Activated naive CD4-positive, alpha-beta T cell treated with anti-CD3 and anti-CD28 coated beads, Interleukin-2, amount 50 U/mL, for 24 hours (primary cell): Measurements from ENCODE around the gene ADGRD1.

Experiments
- H3K27ac Mint-ChIP-seq: one replicate; pipeline ENCODE4 v1.8.0; 2021; ENCODE audit warnings: mild to moderate bottlenecking, mixed read lengths
- H3K27me3 Mint-ChIP-seq: one replicate; pipeline ENCODE4 v1.8.0; 2021; ENCODE audit warnings: mixed read lengths
- H3K36me3 Mint-ChIP-seq: one replicate; pipeline ENCODE4 v1.8.0; 2021; ENCODE audit warnings: mixed read lengths
- H3K4me1 Mint-ChIP-seq: one replicate; pipeline ENCODE4 v1.8.0; 2021; ENCODE audit warnings: mixed read lengths
- H3K4me3 Mint-ChIP-seq: one replicate; pipeline ENCODE4 v1.8.0; 2021; ENCODE audit warnings: mild to moderate bottlenecking, mixed read lengths
- H3K9me3 Mint-ChIP-seq: one replicate; pipeline ENCODE4 v1.8.0; 2021; ENCODE audit warnings: mixed read lengths

ADGRD1 gene

DNA sequence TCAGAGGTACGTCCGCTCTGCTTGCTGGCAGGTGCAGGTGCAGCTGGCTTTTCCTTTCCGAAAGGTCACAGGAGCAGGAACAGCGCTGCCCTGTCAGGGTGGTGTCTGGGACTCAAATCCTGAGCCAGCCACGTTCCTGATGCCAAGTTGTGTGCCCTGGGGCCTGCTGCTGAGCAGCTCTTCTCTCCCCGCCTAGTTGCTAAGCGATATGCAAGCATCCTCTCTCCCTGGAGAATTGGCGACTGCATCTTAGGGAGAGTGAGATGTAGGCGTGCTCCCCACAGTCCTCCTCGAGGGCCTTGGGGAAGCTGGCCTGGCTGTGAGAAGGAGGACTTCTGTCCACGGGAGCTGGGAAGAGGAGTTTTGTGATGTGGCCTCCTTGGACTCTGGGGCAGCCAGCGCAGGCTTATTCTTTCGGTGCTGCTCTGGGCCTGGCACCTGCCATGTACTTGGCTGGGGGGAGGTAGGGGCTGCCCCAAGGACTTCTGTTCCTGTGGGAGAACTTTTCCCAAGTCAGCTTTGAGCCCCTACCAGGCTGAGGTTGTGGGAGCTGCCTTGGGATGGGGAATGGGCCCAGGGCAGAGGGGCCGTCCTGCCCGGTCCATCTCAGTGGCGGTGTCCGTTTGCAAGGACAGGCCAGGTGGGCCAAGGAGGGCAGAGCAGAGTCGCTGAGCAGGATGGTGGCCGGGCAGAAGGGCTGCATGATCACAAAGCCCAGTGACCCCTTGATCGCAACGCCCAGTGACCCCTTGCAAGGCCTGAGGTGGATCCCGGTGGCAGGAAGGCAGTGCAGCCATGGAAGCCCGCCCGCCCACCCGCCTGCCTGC, 183.5 kb downstream of the ADGRD1 start:
- no peak overlapping the region for H3K4me3 Mint-ChIP-seq
- no peak overlapping the region for H3K27ac Mint-ChIP-seq
- H3K4me1 Mint-ChIP-seq, result no peaks in the 10 kb centered on the region
- no peaks in the 10 kb centered on the region for H3K36me3 Mint-ChIP-seq
- no peaks in the 10 kb centered on the region for H3K9me3 Mint-ChIP-seq
- H3K27me3 Mint-ChIP-seq, result no peaks in the 10 kb centered on the region

DNA sequence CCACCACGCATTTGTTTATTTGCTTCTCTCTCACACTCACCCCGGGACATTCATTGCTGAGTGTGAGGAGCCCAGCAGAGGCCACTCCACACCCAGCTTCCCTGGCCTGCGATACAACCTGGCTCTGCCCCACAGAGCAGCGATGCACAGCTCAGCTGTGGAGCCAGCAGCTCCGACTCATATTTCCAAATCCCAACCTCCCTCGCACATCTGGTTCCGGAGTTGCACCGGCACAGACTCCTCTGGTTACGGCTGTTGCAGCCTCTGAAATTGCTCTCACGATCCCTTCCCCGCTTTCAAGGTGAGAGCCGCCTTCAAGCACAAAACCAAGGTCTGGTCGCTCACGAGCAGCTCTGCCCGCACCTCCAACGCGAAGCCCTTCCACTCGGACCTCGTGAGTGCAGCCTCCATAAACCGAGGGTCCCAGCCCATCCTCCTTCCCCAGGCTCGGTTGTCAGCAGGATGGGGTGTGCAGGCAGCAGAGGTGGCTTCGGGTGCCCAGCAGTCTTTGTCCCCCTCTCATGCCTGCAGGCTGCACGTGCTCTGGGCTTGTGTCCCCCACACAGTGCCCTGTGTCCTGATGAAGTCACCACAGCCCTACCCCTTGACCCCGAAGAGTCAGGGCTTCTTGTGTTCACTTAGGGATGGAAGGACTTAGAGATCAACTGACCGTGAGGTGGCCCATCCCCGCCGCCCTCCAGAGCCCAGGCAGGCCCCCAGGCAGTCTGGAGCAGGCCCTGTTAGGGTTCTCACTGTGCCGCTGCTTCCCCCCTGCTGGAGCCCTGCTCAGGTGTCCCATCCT, 184.3 kb downstream of the ADGRD1 start:
- Mint-ChIP-seq H3K4me1 (no peaks in the 10 kb centered on the region), H3K36me3 (no peaks in the 10 kb centered on the region), H3K27ac (no peak overlapping the region), H3K4me3 (no peak overlapping the region), H3K9me3 (no peaks in the 10 kb centered on the region), H3K27me3 (no peaks in the 10 kb centered on the region)

DNA sequence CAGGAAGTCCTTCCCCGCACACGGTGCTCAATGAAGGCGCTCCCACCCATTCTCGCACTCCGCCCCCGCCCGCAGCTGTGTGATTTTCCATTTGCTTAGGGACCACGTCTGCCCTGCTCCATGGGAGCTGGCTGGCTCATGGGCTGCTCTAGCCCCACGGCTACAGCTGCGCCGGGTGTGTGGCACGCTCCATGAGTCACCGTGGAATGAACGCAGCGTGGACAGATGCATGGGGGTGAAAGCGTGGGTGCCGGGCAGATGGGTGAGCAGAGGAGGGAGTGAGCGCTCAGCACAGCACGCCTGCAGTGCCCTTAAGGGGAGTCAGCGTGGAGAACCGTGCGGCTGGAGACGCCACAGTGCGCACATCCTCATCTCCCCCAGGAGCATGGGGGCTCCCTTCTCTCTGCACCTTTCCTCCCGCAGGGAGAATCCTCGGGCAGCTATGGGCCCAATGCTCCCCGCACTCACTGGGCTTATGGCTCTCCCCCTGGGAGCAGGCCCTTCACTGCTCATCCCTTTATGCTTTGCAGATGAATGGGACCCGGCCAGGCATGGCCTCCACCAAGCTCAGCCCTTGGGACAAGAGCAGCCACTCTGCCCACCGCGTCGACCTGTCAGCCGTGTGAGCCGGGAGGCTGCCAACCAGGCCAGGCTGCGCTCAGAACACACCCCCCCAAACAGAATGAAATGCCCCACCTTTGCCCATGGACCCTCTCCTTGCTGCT, 185.1 kb downstream of the ADGRD1 start:
- Mint-ChIP-seq H3K4me3 (no peak overlapping the region), H3K27me3 (no peaks in the 10 kb centered on the region), H3K9me3 (no peaks in the 10 kb centered on the region), H3K4me1 (no peaks in the 10 kb centered on the region), H3K27ac (no peak overlapping the region), H3K36me3 (no peaks in the 10 kb centered on the region)

DNA sequence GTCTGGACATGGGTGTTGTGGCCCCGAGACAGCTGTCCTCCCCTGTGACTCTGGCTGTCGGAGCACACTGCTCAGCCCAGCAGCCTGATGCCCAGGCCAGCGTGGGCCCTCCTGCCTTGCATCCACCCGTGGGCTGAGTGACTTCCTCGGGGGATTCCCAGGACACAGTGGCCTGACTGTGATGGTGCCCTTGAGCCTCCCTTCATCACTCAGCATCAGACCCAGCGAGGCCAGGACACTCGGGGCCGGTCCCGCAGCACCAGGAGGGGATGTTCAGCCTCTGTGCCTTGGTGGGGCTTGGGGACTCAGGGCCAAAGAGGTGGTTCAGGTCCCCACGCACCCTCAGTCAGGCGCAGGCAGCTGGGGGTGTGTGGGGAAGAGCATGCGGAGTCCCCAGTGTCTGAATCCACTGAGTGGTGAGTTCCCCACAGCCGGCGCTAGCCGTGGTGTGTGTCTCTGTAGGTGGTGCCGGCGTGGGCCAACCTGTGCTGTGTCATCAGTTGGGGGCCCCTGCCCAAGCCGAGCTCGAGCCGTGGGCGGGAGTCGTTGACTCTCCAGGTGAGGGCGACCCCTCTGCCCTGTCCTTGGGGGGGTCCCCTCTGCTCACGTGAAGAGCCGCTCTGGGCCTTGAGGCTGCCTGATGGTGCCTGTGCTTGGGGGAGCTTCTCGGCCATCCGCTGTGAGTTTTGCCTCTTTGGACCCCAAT, 185.8 kb downstream of the ADGRD1 start:
- H3K36me3 Mint-ChIP-seq, result no peaks in the 10 kb centered on the region
- H3K4me1 Mint-ChIP-seq, result no peaks in the 10 kb centered on the region
- no peaks in the 10 kb centered on the region for H3K9me3 Mint-ChIP-seq
- H3K4me3 Mint-ChIP-seq, result no peak overlapping the region
- H3K27ac Mint-ChIP-seq, result no peak overlapping the region
- no peaks in the 10 kb centered on the region for H3K27me3 Mint-ChIP-seq

DNA sequence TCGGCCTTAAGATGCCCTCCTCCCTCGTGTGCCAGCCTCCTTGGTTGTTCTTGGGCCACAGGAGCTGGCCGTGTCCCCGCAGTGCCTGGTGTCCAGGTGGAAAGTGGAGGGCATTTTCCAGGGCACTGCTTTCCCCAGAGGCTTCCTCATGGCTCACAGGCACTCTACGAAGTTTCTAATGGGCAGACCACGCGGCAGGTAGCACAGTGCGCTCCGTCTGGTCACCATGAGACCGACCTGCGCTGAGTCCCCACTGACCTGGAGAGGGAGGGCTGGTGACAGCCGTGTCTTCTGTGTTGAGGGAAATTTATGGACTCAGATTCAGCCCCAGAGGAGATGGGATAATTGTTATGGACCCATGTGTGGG, 186.3 kb downstream of the ADGRD1 start:
- Mint-ChIP-seq H3K27ac (no peak overlapping the region), H3K9me3 (no peaks in the 10 kb centered on the region)

DNA sequence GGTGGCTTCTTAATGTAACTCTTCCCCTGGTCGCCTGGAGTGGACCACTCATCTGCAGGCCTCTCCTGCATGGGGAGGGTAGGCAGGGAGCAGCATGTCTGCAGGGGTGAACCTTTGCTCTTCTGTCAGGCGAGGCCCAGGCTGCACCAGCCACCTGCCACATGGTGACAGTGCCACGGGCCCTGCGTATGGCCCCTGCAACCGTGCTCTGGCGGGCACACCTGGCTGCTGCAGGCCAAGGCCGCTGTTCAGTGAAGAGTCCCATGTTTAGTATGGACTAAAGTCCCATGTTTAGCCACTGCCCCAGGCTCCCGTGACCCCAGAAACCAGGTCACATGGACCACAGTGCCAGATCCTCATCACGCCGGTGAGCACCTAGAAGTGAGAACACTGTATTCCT, 187.0 kb downstream of the ADGRD1 start:
- H3K9me3 Mint-ChIP-seq, result no peaks in the 10 kb centered on the region
- H3K36me3 Mint-ChIP-seq, result no peaks in the 10 kb centered on the region
- H3K27ac Mint-ChIP-seq, result no peak overlapping the region
- no peaks in the 10 kb centered on the region for H3K4me1 Mint-ChIP-seq
- H3K27me3 Mint-ChIP-seq, result no peaks in the 10 kb centered on the region
- no peak overlapping the region for H3K4me3 Mint-ChIP-seq

More for the DNA sequence above, 186.3 kb downstream of the ADGRD1 start:
- Mint-ChIP-seq H3K27me3 (no peaks in the 10 kb centered on the region), H3K4me3 (no peak overlapping the region), H3K36me3 (no peaks in the 10 kb centered on the region), H3K4me1 (no peaks in the 10 kb centered on the region)

DNA sequence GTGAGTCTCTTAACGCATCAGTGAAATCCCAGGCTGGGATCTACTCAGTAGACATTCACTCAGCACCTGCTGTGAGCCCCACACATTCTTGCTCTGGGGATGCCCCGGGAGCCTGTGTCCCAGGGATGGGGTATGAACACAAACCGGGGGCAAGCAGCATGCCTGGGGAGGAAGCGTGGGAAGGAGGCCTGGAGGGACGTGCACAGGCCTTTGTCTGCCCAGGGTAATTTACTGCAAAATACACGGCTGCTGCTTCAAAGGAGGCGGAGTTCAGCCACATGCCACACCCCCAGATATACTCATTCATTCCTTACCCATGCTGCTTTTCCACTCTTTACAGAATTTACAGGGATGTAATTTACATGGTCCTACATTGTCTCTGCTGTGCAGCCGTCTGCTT, 187.8 kb downstream of the ADGRD1 start:
- no peaks in the 10 kb centered on the region for H3K27me3 Mint-ChIP-seq
- H3K27ac Mint-ChIP-seq, result no peak overlapping the region
- H3K36me3 Mint-ChIP-seq, result no peaks in the 10 kb centered on the region
- no peak overlapping the region for H3K4me3 Mint-ChIP-seq
- no peaks in the 10 kb centered on the region for H3K4me1 Mint-ChIP-seq
- no peaks in the 10 kb centered on the region for H3K9me3 Mint-ChIP-seq

DNA sequence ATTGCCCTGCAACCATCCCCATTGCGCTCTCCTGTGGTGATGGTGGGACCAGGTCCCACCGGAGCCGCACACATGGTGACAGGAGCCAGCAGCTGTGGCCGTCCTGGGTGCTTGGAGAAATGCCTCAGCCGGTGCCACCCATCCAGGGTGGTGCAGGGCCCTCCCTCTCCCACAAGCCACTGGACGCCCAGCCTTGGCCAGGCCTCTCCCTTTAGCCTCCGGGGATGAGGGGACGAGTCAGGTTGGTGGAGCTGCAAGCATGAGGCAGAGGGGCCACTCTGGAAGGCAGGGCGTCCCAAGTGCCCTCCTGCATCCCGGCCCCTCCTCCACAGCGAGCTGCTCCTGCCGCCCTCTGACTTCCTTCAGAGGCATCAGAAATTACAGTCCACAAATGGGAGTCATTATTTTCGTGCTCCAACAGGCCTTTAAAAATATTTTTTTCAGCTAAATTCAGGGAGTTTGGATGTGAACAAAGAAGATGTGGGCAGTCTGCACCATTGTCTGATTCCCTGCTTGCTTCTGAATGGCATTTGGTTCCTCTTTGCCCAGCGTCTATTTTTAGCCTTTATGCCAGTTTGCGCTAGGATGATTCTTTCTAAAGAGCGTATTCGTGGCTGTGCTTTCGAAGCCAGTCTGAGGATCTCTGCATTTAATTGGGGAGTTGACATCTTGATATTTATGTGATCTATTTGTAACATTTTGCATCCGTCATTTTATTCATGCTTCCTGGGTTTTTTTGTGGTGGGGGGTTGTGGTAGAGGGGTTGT, 189.4 kb downstream of the ADGRD1 start:
- no peak overlapping the region for H3K27ac Mint-ChIP-seq
- H3K4me1 Mint-ChIP-seq, result no peaks in the 10 kb centered on the region
- no peaks in the 10 kb centered on the region for H3K36me3 Mint-ChIP-seq
- H3K4me3 Mint-ChIP-seq, result no peak overlapping the region
- no peaks in the 10 kb centered on the region for H3K27me3 Mint-ChIP-seq
- H3K9me3 Mint-ChIP-seq, result no peaks in the 10 kb centered on the region

DNA sequence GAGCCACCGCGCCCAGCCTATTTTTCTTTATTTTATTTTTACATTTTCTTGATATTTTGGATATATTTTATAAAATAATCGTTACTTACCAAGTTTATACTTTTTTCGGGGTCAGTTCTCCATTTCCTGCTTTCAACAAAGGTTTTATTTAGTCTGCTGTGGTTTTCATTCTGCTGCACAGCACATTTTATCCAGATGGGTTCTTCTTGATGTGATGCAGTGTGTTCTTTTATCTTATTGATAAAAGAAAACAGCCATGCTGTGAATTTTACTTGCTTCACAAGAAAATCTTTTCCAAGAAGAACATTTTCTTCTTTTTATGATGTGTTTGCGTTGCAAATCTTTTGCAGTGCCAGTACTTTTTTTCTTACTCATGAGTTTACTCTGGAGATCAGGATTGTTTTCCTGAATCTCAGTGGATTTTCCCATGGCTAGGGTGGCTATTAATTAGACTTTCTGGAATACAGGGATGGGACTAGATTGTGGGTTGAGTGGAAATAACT, 192.5 kb downstream of the ADGRD1 start:
- no peaks in the 10 kb centered on the region for H3K4me1 Mint-ChIP-seq
- H3K27ac Mint-ChIP-seq, result no peak overlapping the region
- H3K27me3 Mint-ChIP-seq, result peaks cover 5% of the 10 kb centered on the region
- peaks cover 2% of the 10 kb centered on the region for H3K36me3 Mint-ChIP-seq
- H3K9me3 Mint-ChIP-seq, result no peaks in the 10 kb centered on the region
- H3K4me3 Mint-ChIP-seq, result no peak overlapping the region

DNA sequence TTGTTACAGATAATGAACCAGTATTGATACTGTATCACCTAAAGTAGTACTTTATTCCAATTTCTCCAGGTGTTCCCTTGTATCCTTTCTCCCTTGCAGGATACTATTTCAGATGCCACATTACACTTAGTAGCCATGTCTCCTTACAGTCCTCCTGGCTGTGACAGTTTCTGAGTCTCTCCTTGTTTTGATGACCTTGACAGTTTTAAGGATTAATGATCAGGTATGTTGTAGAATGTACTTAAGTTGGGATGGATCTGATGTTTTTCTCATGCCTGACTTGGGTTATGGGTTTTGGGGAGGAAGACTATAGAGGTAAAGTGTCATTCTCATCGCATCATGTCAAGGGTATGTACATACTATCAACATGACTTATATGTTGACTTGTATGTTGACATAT, 193.6 kb downstream of the ADGRD1 start:
- Mint-ChIP-seq H3K4me1 (no peaks in the 10 kb centered on the region), H3K36me3 (peaks cover 2% of the 10 kb centered on the region), H3K27ac (no peak overlapping the region), H3K4me3 (no peak overlapping the region), H3K9me3 (no peaks in the 10 kb centered on the region), H3K27me3 (peaks cover 5% of the 10 kb centered on the region)

DNA sequence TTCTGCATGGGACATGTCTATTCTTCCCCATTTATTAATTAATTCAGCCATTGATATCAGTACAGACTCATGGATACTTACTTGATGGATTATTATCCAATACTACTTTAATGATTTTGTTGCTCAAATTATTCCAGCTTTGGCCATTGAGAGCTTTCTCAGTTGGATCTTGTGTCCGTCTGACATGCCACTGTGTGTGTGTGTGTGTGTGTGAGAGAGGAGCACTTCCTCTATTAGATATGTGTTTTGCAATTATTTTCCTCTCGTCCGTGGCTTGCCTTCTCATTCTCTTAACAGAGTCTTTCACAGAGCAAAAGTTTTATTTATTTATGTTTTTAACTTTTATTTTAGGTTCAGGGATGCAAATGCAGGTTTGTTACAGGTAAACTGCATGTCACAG, 194.2 kb downstream of the ADGRD1 start:
- H3K27me3 Mint-ChIP-seq, result peaks cover 8% of the 10 kb centered on the region
- H3K36me3 Mint-ChIP-seq, result peaks cover 2% of the 10 kb centered on the region
- no peak overlapping the region for H3K27ac Mint-ChIP-seq
- H3K4me3 Mint-ChIP-seq, result no peak overlapping the region
- H3K9me3 Mint-ChIP-seq, result no peaks in the 10 kb centered on the region
- no peaks in the 10 kb centered on the region for H3K4me1 Mint-ChIP-seq

DNA sequence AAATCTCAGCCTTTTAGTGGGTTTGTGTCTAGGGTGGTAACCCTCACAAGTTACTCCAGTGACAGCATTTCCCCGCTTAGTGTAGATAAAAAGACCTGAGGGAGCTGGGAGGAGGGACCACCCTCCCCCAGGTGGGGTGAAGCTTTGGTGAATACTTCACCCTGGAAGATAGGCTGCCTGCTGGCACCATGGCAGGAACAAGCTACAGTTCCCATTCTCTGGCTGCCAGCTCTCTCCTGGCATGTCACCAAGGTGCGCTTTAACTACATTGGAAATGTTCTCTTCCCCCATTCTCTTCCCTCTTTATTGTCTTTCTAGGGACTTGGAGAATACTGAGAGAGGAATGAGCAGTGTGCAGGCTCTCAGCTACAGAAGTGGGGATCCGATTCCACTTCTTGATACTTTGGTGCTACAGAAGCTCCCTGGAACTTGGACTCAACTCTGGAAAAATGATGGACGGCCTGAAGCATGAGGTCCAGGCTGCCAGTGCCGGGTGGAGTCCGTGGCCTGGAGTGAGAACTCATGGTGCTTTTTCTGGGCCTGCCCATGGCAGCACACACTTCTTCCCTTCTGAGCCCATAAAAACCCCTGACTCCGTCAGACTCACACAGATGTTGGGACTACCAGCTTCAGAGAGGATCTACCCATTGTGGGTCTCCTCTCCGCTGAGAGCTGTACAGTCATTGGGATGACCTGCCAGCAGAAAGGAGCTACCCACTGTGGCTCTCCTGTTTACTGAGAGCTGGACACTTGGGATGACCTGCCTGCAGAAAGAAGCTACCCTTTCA, 198.0 kb downstream of the ADGRD1 start:
- H3K4me3 Mint-ChIP-seq, result no peak overlapping the region
- no peak overlapping the region for H3K27ac Mint-ChIP-seq
- no peaks in the 10 kb centered on the region for H3K9me3 Mint-ChIP-seq
- no peaks in the 10 kb centered on the region for H3K4me1 Mint-ChIP-seq
- peaks cover 2% of the 10 kb centered on the region for H3K36me3 Mint-ChIP-seq
- peaks cover 12% of the 10 kb centered on the region for H3K27me3 Mint-ChIP-seq

DNA sequence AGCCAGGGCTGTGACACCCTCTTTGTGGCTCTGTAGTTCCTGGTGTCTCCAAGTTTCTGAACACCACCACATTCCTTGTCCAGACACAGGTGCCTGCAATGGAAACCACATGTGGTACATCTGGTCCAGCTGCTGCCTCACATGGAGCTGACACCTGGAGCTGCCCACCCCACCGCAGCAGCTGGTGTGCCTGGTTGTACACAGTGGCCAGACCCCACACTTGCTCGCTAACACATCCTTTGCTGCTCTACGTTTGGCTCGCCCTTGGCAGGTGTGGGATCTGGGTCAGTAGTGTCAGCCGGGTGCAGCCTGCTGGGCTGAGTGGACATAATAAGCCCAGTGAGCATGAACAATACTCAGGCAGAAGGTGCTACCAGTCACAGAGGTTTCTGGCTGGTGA, 198.9 kb downstream of the ADGRD1 start:
- H3K27me3 Mint-ChIP-seq, result peaks cover 12% of the 10 kb centered on the region
- H3K36me3 Mint-ChIP-seq, result peaks cover 2% of the 10 kb centered on the region
- no peaks in the 10 kb centered on the region for H3K4me1 Mint-ChIP-seq
- no peak overlapping the region for H3K27ac Mint-ChIP-seq
- H3K4me3 Mint-ChIP-seq, result no peak overlapping the region
- H3K9me3 Mint-ChIP-seq, result no peaks in the 10 kb centered on the region

DNA sequence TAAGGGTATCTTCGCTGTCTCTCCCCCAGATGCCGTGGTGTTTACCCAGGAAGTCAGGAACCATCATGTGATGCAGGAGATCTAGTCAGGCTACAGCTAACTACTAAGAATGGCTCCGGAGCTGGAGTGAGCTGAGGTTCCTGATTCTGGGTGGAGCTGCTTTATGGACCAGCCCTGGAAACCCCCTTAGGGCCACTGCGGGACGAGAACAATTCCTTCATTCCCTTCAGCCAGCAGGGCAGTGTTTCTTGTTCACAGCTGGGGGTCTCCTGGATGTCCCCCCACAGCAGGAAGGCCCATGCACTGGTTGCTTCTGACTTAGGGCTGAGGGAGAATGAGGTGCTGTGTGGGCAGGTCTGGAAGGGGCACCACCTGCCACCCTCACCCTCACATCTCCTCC, 199.3 kb downstream of the ADGRD1 start:
- no peak overlapping the region for H3K4me3 Mint-ChIP-seq

More for the DNA sequence above, 199.3 kb downstream of the ADGRD1 start:
- H3K27ac Mint-ChIP-seq, result no peak overlapping the region
- H3K9me3 Mint-ChIP-seq, result no peaks in the 10 kb centered on the region
- H3K27me3 Mint-ChIP-seq, result peaks cover 12% of the 10 kb centered on the region
- H3K36me3 Mint-ChIP-seq, result peaks cover 2% of the 10 kb centered on the region
- H3K4me1 Mint-ChIP-seq, result no peaks in the 10 kb centered on the region
